ENCODE measurements around the gene AFDN.

The AFDN gene

DNA sequence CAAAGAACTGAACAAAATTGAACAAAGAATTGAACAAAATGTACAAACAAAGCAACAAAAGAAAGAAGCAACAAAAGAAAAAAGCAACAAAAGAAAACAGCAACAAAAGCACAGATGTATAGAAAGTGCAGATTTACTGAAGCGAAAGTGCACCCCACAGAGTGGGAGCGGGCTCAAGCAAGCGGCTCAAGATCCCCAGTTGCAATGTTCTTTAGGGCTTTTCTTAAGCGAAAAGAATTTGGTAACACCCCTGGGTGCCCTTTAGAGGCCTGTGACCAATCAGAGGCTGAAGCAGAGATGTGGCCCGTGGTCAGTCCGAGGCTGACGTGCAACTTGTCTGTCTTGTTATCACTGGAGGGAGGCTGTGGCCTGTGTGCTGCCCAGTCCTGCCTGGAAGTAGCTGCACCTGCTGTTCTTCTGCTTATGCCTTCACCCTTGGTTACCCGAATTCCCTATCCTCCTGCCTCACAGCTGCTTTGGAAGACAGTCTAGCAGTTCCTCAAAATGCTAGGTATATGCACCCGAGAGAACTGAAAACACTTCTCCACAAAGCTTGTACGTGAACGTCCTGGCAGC is 157.5 kb downstream of the AFDN start:
- H3K4me3 ChIP-seq (ENCODE audit: low read depth, low read length) = no peak overlapping the region
- TF ChIP-seq, protein P1, sequence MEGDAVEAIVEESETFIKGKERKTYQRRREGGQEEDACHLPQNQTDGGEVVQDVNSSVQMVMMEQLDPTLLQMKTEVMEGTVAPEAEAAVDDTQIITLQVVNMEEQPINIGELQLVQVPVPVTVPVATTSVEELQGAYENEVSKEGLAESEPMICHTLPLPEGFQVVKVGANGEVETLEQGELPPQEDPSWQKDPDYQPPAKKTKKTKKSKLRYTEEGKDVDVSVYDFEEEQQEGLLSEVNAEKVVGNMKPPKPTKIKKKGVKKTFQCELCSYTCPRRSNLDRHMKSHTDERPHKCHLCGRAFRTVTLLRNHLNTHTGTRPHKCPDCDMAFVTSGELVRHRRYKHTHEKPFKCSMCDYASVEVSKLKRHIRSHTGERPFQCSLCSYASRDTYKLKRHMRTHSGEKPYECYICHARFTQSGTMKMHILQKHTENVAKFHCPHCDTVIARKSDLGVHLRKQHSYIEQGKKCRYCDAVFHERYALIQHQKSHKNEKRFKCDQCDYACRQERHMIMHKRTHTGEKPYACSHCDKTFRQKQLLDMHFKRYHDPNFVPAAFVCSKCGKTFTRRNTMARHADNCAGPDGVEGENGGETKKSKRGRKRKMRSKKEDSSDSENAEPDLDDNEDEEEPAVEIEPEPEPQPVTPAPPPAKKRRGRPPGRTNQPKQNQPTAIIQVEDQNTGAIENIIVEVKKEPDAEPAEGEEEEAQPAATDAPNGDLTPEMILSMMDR (IDR thresholded peaks at IDR 0.05; ENCODE audit: low read depth, low read length) = no peak

GRCh38 chr6:167984876-167985604 is 158.3 kb downstream of the AFDN start:
- H3K4me3 ChIP-seq (ENCODE audit: low read depth, low read length) = no peak overlapping the region

GRCh38 chr6:167985911-167986595 is 159.3 kb downstream of the AFDN start:
- H3K4me3 ChIP-seq (ENCODE audit: low read depth, low read length) = no peak overlapping the region

More at GRCh38 chr6:167984876-167985604, 158.3 kb downstream of the AFDN start:
- TF ChIP-seq, protein P1 (IDR thresholded peaks at IDR 0.05; ENCODE audit: low read depth, low read length) = no peak

GRCh38 chr6:167987396-167988153 is 160.9 kb downstream of the AFDN start:
- TF ChIP-seq, protein P1 (IDR thresholded peaks at IDR 0.05; ENCODE audit: low read depth, low read length) = no peak
- no peak overlapping the region for H3K4me3 ChIP-seq (ENCODE audit: low read depth, low read length)

More at GRCh38 chr6:167985911-167986595, 159.3 kb downstream of the AFDN start:
- TF ChIP-seq, protein P1 (IDR thresholded peaks at IDR 0.05; ENCODE audit: low read depth, low read length) = no peak

DNA sequence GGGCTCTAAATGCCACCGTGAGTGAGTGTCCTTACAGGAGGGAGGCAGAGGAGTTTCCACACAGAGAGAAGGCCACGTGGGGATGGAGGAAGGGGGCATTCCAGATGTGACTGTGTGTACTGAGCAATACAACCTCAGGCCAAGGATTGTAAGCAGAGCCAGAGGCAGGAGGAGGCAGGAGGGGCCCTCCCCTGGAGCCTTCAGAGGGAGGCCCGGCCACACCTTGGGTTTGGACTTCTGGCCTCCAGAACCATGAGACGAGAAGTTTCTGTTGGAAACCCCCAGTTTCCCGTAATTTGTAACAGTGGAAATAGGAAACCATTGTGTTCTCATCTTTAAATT is 161.4 kb downstream of the AFDN start:
- TF ChIP-seq, protein P1 (IDR thresholded peaks at IDR 0.05; ENCODE audit: low read depth, low read length) = no peak
- no peak overlapping the region for H3K4me3 ChIP-seq (ENCODE audit: low read depth, low read length)

DNA sequence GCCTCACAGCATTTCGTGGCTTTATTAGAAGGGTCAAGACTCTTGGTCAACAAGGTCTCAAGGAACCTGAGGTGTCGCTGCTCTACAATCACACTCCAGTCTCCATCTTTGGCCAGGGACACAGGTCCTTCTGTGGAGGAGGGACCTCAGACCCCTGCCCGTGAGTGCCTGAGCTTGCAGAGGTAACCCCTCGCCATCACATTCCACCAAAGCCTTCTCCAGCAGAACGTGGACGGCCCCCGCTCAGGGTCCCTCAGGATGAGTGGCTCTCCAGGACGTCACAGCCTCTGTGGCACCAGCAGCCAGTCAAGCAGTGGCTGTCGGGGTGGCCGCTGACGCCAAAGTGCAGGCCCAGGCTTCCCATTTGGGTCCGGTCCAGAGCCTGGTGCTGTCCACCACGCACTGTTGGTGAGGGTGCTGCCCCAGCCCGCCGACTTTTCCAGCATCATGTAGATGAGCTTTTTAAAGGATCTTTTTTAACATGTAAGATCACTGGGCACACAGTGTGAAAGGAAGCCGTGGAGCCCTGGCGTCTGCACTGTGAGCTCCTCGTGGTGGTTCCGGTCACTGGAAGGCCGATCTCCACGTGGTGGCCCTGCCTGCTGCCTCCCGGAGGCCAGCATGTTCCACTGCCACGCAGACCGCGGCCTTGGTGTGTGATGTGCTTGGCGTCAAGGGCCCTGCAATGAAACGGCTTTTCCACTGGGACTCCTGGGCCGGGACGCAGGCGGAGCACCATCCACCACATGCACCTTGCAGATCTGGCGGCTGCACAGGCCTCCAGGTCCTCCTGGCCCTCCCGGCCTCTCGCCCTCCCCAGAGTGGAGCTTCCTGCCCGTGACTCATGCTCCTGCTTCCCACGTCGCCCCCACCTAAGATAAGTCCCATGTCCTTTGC is 162.5 kb downstream of the AFDN start:
- no peak overlapping the region for H3K4me3 ChIP-seq (ENCODE audit: low read depth, low read length)
- TF ChIP-seq, protein P1 (IDR thresholded peaks at IDR 0.05; ENCODE audit: low read depth, low read length) = no peak
